Measurements from ENCODE around the gene APMAP.
"Not testable (repeated sequence)": the region's sequence is repeated elsewhere in the genome, so short reads cannot be mapped to it uniquely, and the experiment has no call there.

APMAP gene

GRCh38 chr20:24929867-24930723 is 62.5 kb downstream of the APMAP start:
- peak overlapping the region; percentile 66 for H3K4me3 ChIP-seq (ENCODE audit: low read length)
- peaks cover 21% of the 10 kb centered on the region for H3K4me1 ChIP-seq (ENCODE audit: low read length)
- H3K79me2 ChIP-seq (ENCODE audit: low read length); H3K27me3 ChIP-seq (ENCODE audit: low read depth, low read length); H3K9me3 ChIP-seq (ENCODE audit: insufficient read depth, low read length); H4K20me1 ChIP-seq (ENCODE audit: insufficient read depth, low read length); H3K36me3 ChIP-seq (replicated peaks; ENCODE audit: low read depth, low read length): not testable (repeated sequence)
- peak overlapping the region; percentile 45 for H3K9ac ChIP-seq (ENCODE audit: low read length)
- H2AFZ ChIP-seq (ENCODE audit: low read depth, low read length) = peak overlapping the region; percentile 79
- H3K4me2 ChIP-seq (ENCODE audit: low read length) = peak overlapping the region; percentile 77
- peak overlapping the region; percentile 4; the same call in 1 of the 2 replicates for H3K27ac ChIP-seq (ENCODE audit: low read length)
- peak; percentile 64 for TF ChIP-seq CTCF (IDR thresholded peaks at IDR 0.05; ENCODE audit: low read depth, low read length)

- H4K20me1 ChIP-seq (ENCODE audit: insufficient read depth, low read length); H3K27ac ChIP-seq (ENCODE audit: low read length); H3K9ac ChIP-seq (ENCODE audit: low read length); H3K4me3 ChIP-seq (ENCODE audit: low read length); H3K4me2 ChIP-seq (ENCODE audit: low read length); H2AFZ ChIP-seq (ENCODE audit: low read depth, low read length); H3K36me3 ChIP-seq (replicated peaks; ENCODE audit: low read depth, low read length); H3K27me3 ChIP-seq (ENCODE audit: low read depth, low read length); H3K79me2 ChIP-seq (ENCODE audit: low read length); H3K9me3 ChIP-seq (ENCODE audit: insufficient read depth, low read length): not testable (repeated sequence)
- peaks cover 21% of the 10 kb centered on the region for H3K4me1 ChIP-seq (ENCODE audit: low read length)
Measured at GRCh38 chr20:24929259-24929658, 63.3 kb downstream of the APMAP start.

GRCh38 chr20:24920706-24921105 is 71.8 kb downstream of the APMAP start:
- not testable (repeated sequence) for H3K9ac ChIP-seq (ENCODE audit: low read length); H3K36me3 ChIP-seq (replicated peaks; ENCODE audit: low read depth, low read length); H3K27ac ChIP-seq (ENCODE audit: low read length); H3K4me3 ChIP-seq (ENCODE audit: low read length); H4K20me1 ChIP-seq (ENCODE audit: insufficient read depth, low read length); H3K27me3 ChIP-seq (ENCODE audit: low read depth, low read length); H3K79me2 ChIP-seq (ENCODE audit: low read length); H3K4me2 ChIP-seq (ENCODE audit: low read length); H2AFZ ChIP-seq (ENCODE audit: low read depth, low read length); H3K9me3 ChIP-seq (ENCODE audit: insufficient read depth, low read length)
- H3K4me1 ChIP-seq (ENCODE audit: low read length) = peaks cover 25% of the 10 kb centered on the region

- not testable (repeated sequence) for H2AFZ ChIP-seq (ENCODE audit: low read depth, low read length); H3K4me3 ChIP-seq (ENCODE audit: low read length)
Measured at GRCh38 chr20:24919665-24920064, 72.9 kb downstream of the APMAP start.

GRCh38 chr20:24918579-24919566 is 73.7 kb downstream of the APMAP start:
- TF ChIP-seq EZH2phosphoT487 (IDR thresholded peaks at IDR 0.05; ENCODE audit: low read depth) = no peak
- TF ChIP-seq CTCF (IDR thresholded peaks at IDR 0.05; ENCODE audit: low read depth, low read length) = peak; percentile 25
- peaks cover 5% of the 10 kb centered on the region; the same call in 1 of the 2 replicates for H3K27me3 ChIP-seq (ENCODE audit: low read depth, low read length)
- H3K4me2 ChIP-seq (ENCODE audit: low read length) = peak overlapping the region; percentile 85
- H3K79me2 ChIP-seq (ENCODE audit: low read length) = no peaks in the 10 kb centered on the region
- H2AFZ ChIP-seq (ENCODE audit: low read depth, low read length) = peak overlapping the region; percentile 72
- no peaks in the 10 kb centered on the region for H4K20me1 ChIP-seq (ENCODE audit: insufficient read depth, low read length)
- peaks cover 25% of the 10 kb centered on the region for H3K4me1 ChIP-seq (ENCODE audit: low read length)
- H3K36me3 ChIP-seq (replicated peaks; ENCODE audit: low read depth, low read length) = no peaks in the 10 kb centered on the region
- peak overlapping the region; percentile 66 for H3K4me3 ChIP-seq (ENCODE audit: low read length)
- no peak overlapping the region for H3K27ac ChIP-seq (ENCODE audit: low read length)
- peak overlapping the region; percentile 56; the same call in 1 of the 2 replicates for H3K9ac ChIP-seq (ENCODE audit: low read length)
- H3K9me3 ChIP-seq (ENCODE audit: insufficient read depth, low read length) = no peaks in the 10 kb centered on the region

More at GRCh38 chr20:24919665-24920064, 72.9 kb downstream of the APMAP start:
- not testable (repeated sequence) for H3K27me3 ChIP-seq (ENCODE audit: low read depth, low read length); H3K9ac ChIP-seq (ENCODE audit: low read length); H3K79me2 ChIP-seq (ENCODE audit: low read length); H3K27ac ChIP-seq (ENCODE audit: low read length); H3K9me3 ChIP-seq (ENCODE audit: insufficient read depth, low read length); H3K4me2 ChIP-seq (ENCODE audit: low read length); H3K36me3 ChIP-seq (replicated peaks; ENCODE audit: low read depth, low read length); H4K20me1 ChIP-seq (ENCODE audit: insufficient read depth, low read length)
- H3K4me1 ChIP-seq (ENCODE audit: low read length) = peaks cover 25% of the 10 kb centered on the region

Data from OCI-LY3 (cell line).